Vagina (tissue), 2 donors: ENCODE data around the gene LCN15. TPM values are rescaled to one million over a fixed set of nuclear protein-coding genes. Genes with fewer than 3 reads are reported as not detected.

ENCODE experiments used
- DNase-seq, 2 donors: peaks; one replicate each; pipeline ENCODE4 v3.0.0-alpha.2; 2017; ENCODE audit errors: extremely low spot score in 2 of 2
- H3K27ac ChIP-seq: fragments of 200-600 bp; sonication (generic); one replicate; pipeline ENCODE4 v1.5.1; 2019
- H3K27me3 ChIP-seq: fragments of 200-600 bp; sonication (generic); one replicate; pipeline ENCODE4 v1.5.1; 2019
- H3K36me3 ChIP-seq, 2 donors: fragments of 200-600 bp; sonication (generic); one replicate each; pipeline ENCODE4 v1.5.1; 2017 to 2019
- H3K4me1 ChIP-seq: fragments of 200-600 bp; sonication (generic); one replicate; pipeline ENCODE4 v1.5.1; 2019
- H3K4me3 ChIP-seq, 2 donors: fragments of 200-600 bp; sonication (generic); 1 replicate in 1 of 2; 2 replicates in 1 of 2; pipeline ENCODE4 v1.5.1; 2016 to 2019
- H3K9me3 ChIP-seq: fragments of 200-600 bp; sonication (generic); one replicate; pipeline ENCODE4 v1.5.1; 2019
- CTCF ChIP-seq, 3 experiments: fragments of 450-650 bp in 2 of 3; fragments of 200-600 bp in 1 of 3; sonication (generic) in 1 of 3; IDR thresholded peaks; one replicate each; pipeline ENCODE4 v1.5.1; 2017 to 2019; ENCODE audit warnings: antibody characterized with exemption in 3 of 3, mild to moderate bottlenecking in 2 of 3, moderate library complexity in 2 of 3
- POLR2A ChIP-seq, 2 donors: fragments of 450-650 bp; IDR thresholded peaks; one replicate each; pipeline ENCODE4 v1.6.1; 2017; ENCODE audit warnings: antibody characterized with exemption in 2 of 2, mild to moderate bottlenecking in 2 of 2, moderate library complexity in 2 of 2
- POLR2AphosphoS5 ChIP-seq, 2 donors: sonication (generic); formaldehyde crosslinking; IDR thresholded peaks; one replicate each; pipeline ENCODE4 v1.9.0; 2017; ENCODE audit warnings: antibody characterized with exemption in 2 of 2, mild to moderate bottlenecking in 2 of 2, low read depth in 1 of 2; ENCODE audit not compliant: insufficient read depth in 1 of 2
- intact Hi-C: fragments of 100-400 bp; cut with DNase I; formaldehyde crosslinking; loops from one replicate; pipeline ENCODE4 v1.15.1; 2023
- total RNA-seq: library from RNA; depleted of rRNA; stranded (reverse); fragments of >200 nt; gene quantifications from one replicate; pipeline ENCODE4 v1.2.3, GENCODE V29; 2016

The LCN15 gene
- total RNA-seq, 1 donor from 2014 or later: not detected

GRCh38 chr9:136776947-136777346 lies 12.6 kb upstream of the LCN15 start:
- H3K4me1 ChIP-seq: no peaks in the 10 kb centered on the region
- no peak for TF ChIP-seq POLR2AphosphoS5 (IDR thresholded peaks at IDR 0.05; ENCODE audit: insufficient read depth in 1 of 2, low read depth in 1 of 2)
- TF ChIP-seq CTCF (IDR thresholded peaks at IDR 0.05): no peak
- TF ChIP-seq POLR2A (IDR thresholded peaks at IDR 0.05): no peak
- intact Hi-C loops: no loop called here
- no peak for DNase-seq
- no peaks in the 10 kb centered on the region for H3K27me3 ChIP-seq
- no peaks in the 10 kb centered on the region for H3K9me3 ChIP-seq
- H3K36me3 ChIP-seq: no peaks in the 10 kb centered on the region
- no peak overlapping the region for H3K27ac ChIP-seq
- no peak overlapping the region for H3K4me3 ChIP-seq

- no peak for DNase-seq
- intact Hi-C loops: no loop called here
- H3K36me3 ChIP-seq: no peaks in the 10 kb centered on the region
- TF ChIP-seq CTCF (IDR thresholded peaks at IDR 0.05) (no peak), POLR2A (IDR thresholded peaks at IDR 0.05) (no peak), POLR2AphosphoS5 (IDR thresholded peaks at IDR 0.05; ENCODE audit: insufficient read depth in 1 of 2, low read depth in 1 of 2) (no peak)
- H3K27ac ChIP-seq: no peak overlapping the region
- no peaks in the 10 kb centered on the region for H3K9me3 ChIP-seq
- no peaks in the 10 kb centered on the region for H3K27me3 ChIP-seq
- no peak overlapping the region for H3K4me3 ChIP-seq
- no peaks in the 10 kb centered on the region for H3K4me1 ChIP-seq
Measured at GRCh38 chr9:136775191-136775590, 10.9 kb upstream of the LCN15 start.

GRCh38 chr9:136774416-136775045 lies 10.2 kb upstream of the LCN15 start:
- intact Hi-C loops: no loop called here
- Histone ChIP-seq H3K4me1 (no peaks in the 10 kb centered on the region), H3K9me3 (no peaks in the 10 kb centered on the region), H3K4me3 (no peak overlapping the region), H3K27me3 (no peaks in the 10 kb centered on the region), H3K36me3 (no peaks in the 10 kb centered on the region), H3K27ac (no peak overlapping the region)
- no peak for DNase-seq
- TF ChIP-seq POLR2A (IDR thresholded peaks at IDR 0.05) (no peak), CTCF (IDR thresholded peaks at IDR 0.05) (no peak), POLR2AphosphoS5 (IDR thresholded peaks at IDR 0.05; ENCODE audit: insufficient read depth in 1 of 2, low read depth in 1 of 2) (no peak)

- no peak overlapping the region for H3K4me3 ChIP-seq
- no peak for TF ChIP-seq POLR2A (IDR thresholded peaks at IDR 0.05)
- TF ChIP-seq CTCF (IDR thresholded peaks at IDR 0.05): no peak
- no peak for TF ChIP-seq POLR2AphosphoS5 (IDR thresholded peaks at IDR 0.05; ENCODE audit: insufficient read depth in 1 of 2, low read depth in 1 of 2)
- H3K27ac ChIP-seq: no peak overlapping the region
- no peak for DNase-seq
- no peaks in the 10 kb centered on the region for H3K4me1 ChIP-seq
- H3K27me3 ChIP-seq: no peaks in the 10 kb centered on the region
- intact Hi-C loops: no loop called here
- no peaks in the 10 kb centered on the region for H3K9me3 ChIP-seq
- no peaks in the 10 kb centered on the region for H3K36me3 ChIP-seq
Measured at GRCh38 chr9:136773386-136774044, 9.2 kb upstream of the LCN15 start.

- H3K9me3 ChIP-seq: no peaks in the 10 kb centered on the region
- H3K4me1 ChIP-seq: no peaks in the 10 kb centered on the region
- no peak overlapping the region for H3K4me3 ChIP-seq
- intact Hi-C loops: no loop called here
- no peaks in the 10 kb centered on the region for H3K27me3 ChIP-seq
- H3K27ac ChIP-seq: no peak overlapping the region
- TF ChIP-seq POLR2AphosphoS5 (IDR thresholded peaks at IDR 0.05; ENCODE audit: insufficient read depth in 1 of 2, low read depth in 1 of 2): no peak
- TF ChIP-seq POLR2A (IDR thresholded peaks at IDR 0.05): no peak
- no peak for TF ChIP-seq CTCF (IDR thresholded peaks at IDR 0.05)
- H3K36me3 ChIP-seq: no peaks in the 10 kb centered on the region
- DNase-seq: no peak
Measured at GRCh38 chr9:136771907-136772415, 7.6 kb upstream of the LCN15 start.
